ENCODE results near the gene SERINC3.

SERINC3 gene

GRCh38 chr20:44533928-44534327 lies 12.1 kb upstream of the SERINC3 start:
- no peak overlapping the region for H3K4me3 ChIP-seq (ENCODE audit: low read depth, low read length)

GRCh38 chr20:44532981-44533331 lies 11.1 kb upstream of the SERINC3 start:
- no peak overlapping the region for H3K4me3 ChIP-seq (ENCODE audit: low read depth, low read length)

GRCh38 chr20:44532259-44532980 lies 10.6 kb upstream of the SERINC3 start:
- peak overlapping the region; percentile 74 for H3K4me3 ChIP-seq (ENCODE audit: low read depth, low read length)

GRCh38 chr20:44528309-44528708 lies 6.4 kb upstream of the SERINC3 start:
- H3K4me3 ChIP-seq (ENCODE audit: low read depth, low read length), result no peak overlapping the region

- H3K4me3 ChIP-seq (ENCODE audit: low read depth, low read length), result no peak overlapping the region
These were observed 5.9 kb upstream of the SERINC3 start for GRCh38 chr20:44527716-44528199.

- H3K4me3 ChIP-seq (ENCODE audit: low read depth, low read length), result no peak overlapping the region
These were observed 4.3 kb upstream of the SERINC3 start for GRCh38 chr20:44526129-44526528.

GRCh38 chr20:44523746-44524145 lies 1.9 kb upstream of the SERINC3 start:
- no peak overlapping the region for H3K4me3 ChIP-seq (ENCODE audit: low read depth, low read length)

- no peak overlapping the region for H3K4me3 ChIP-seq (ENCODE audit: low read depth, low read length)
These were observed 971 bp upstream of the SERINC3 start for GRCh38 chr20:44522841-44523240.

GRCh38 chr20:44520881-44521280 lies 989 bp downstream of the SERINC3 start:
- peak overlapping the region; percentile 85 for H3K4me3 ChIP-seq (ENCODE audit: low read depth, low read length)

GRCh38 chr20:44518248-44518647 lies 3.6 kb downstream of the SERINC3 start:
- H3K4me3 ChIP-seq (ENCODE audit: low read depth, low read length), result no peak overlapping the region

GRCh38 chr20:44517454-44517853 lies 4.4 kb downstream of the SERINC3 start:
- H3K4me3 ChIP-seq (ENCODE audit: low read depth, low read length), result no peak overlapping the region

- H3K4me3 ChIP-seq (ENCODE audit: low read depth, low read length), result no peak overlapping the region
These were observed 5.4 kb downstream of the SERINC3 start for GRCh38 chr20:44516491-44516890.

GRCh38 chr20:44513871-44514270 lies 8.0 kb downstream of the SERINC3 start:
- H3K4me3 ChIP-seq (ENCODE audit: low read depth, low read length), result no peak overlapping the region

- H3K4me3 ChIP-seq (ENCODE audit: low read depth, low read length), result no peak overlapping the region
These were observed 12.1 kb downstream of the SERINC3 start for GRCh38 chr20:44509762-44510161.

- no peak overlapping the region for H3K4me3 ChIP-seq (ENCODE audit: low read depth, low read length)
These were observed 17.2 kb downstream of the SERINC3 start for GRCh38 chr20:44504402-44505307.

- no peak overlapping the region for H3K4me3 ChIP-seq (ENCODE audit: low read depth, low read length)
These were observed 18.9 kb downstream of the SERINC3 start for GRCh38 chr20:44502968-44503367.

GRCh38 chr20:44501448-44501847 lies 20.4 kb downstream of the SERINC3 start:
- no peak overlapping the region for H3K4me3 ChIP-seq (ENCODE audit: low read depth, low read length)

GRCh38 chr20:44500221-44500620 lies 21.6 kb downstream of the SERINC3 start:
- no peak overlapping the region for H3K4me3 ChIP-seq (ENCODE audit: low read depth, low read length)

- H3K4me3 ChIP-seq (ENCODE audit: low read depth, low read length), result no peak overlapping the region
These were observed 24.1 kb downstream of the SERINC3 start for GRCh38 chr20:44497761-44498160.

- H3K4me3 ChIP-seq (ENCODE audit: low read depth, low read length), result no peak overlapping the region
These were observed 24.9 kb downstream of the SERINC3 start for GRCh38 chr20:44496976-44497375.

GRCh38 chr20:44495802-44496481 lies 25.9 kb downstream of the SERINC3 start:
- H3K4me3 ChIP-seq (ENCODE audit: low read depth, low read length), result no peak overlapping the region
